Mucosa of rectum (tissue), 2 donors: ENCODE measurements around the gene EML4.
A peak's percentile ranks its signal among the peaks of the same experiment; 100 is the strongest.
"Not testable (repeated sequence)": the region's sequence is repeated elsewhere in the genome, so short reads cannot be mapped to it uniquely, and the experiment has no call there.

Experiments
- H3K27ac ChIP-seq, 2 donors: one replicate each; pipeline ENCODE4 v1.7.0; 2013; ENCODE audit warnings: inconsistent platforms in 2 of 2, low read depth in 2 of 2, low read length in 2 of 2
- H3K27me3 ChIP-seq, 2 donors: one replicate each; pipeline ENCODE4 v1.7.0; 2013; ENCODE audit warnings: low read length in 2 of 2; ENCODE audit not compliant: control insufficient read depth in 2 of 2, insufficient read depth in 2 of 2
- H3K36me3 ChIP-seq, 2 donors: one replicate each; pipeline ENCODE4 v1.7.0; 2013; ENCODE audit warnings: low read length in 2 of 2; ENCODE audit not compliant: control insufficient read depth in 2 of 2, insufficient read depth in 2 of 2
- H3K4me1 ChIP-seq, 2 donors: one replicate each; pipeline ENCODE4 v1.7.0; 2013; ENCODE audit warnings: low read length in 2 of 2, mild to moderate bottlenecking in 1 of 2; ENCODE audit not compliant: control insufficient read depth in 2 of 2, insufficient read depth in 2 of 2
- H3K4me3 ChIP-seq, 2 donors: one replicate each; pipeline ENCODE4 v1.7.0; 2013; ENCODE audit warnings: low read length in 2 of 2
- H3K9ac ChIP-seq, 2 donors: one replicate each; pipeline ENCODE4 v1.7.0; 2013; ENCODE audit warnings: low read length in 2 of 2, low read depth in 1 of 2, mild to moderate bottlenecking in 1 of 2
- H3K9me3 ChIP-seq, 2 donors: one replicate each; pipeline ENCODE4 v1.7.0; 2013; ENCODE audit warnings: low read length in 2 of 2; ENCODE audit not compliant: control insufficient read depth in 2 of 2
- donor health status: healthy.
- donor health status: Normal muscosa, but diverticular disease.

EML4 gene

DNA sequence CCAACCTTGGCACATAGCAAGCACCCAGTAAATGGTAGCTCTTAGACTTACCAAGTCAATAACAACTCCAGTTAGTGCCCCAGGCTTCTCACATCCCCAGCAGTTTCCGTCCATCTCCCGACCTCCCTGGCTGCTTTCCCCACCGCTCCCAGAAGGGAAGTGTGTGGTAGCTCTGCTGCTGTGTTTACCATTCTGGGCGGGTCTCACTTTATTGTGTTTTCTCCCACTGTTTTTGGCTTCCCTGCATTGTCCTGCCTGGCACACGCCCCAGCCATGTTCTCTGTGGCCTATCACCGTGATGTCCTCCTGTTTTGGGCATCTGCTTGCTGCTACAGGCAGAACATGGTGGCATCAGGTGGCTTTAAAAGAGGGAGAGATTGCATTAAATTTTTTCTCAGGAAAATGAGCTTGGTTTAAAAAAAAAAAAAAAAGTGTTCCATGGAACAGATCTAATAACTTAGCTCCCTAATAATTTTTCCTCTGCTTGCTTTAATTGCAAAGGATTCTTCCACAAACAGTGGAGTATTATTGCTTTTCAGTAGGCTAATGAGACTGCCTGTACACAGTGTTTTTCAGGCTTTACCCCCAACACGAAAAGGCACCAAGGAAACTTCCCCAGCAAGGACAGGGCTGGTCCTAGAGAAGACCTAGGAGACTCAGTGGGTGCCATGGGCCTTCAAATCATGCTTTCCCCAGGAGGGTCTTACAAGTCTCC is 199.8 kb downstream of the EML4 start:
- Histone ChIP-seq H3K4me3 (peak overlapping the region in 1 of 2 donors; percentile 7), H3K9ac (no peak overlapping the region), H3K9me3 (no peaks in the 10 kb centered on the region), H3K36me3 (no peaks in the 10 kb centered on the region), H3K4me1 (peaks cover 11 to 24% of the 10 kb centered on the region in 2 donors), H3K27me3 (no peaks in the 10 kb centered on the region), H3K27ac (peak overlapping the region in 1 of 2 donors; percentile 55)

DNA sequence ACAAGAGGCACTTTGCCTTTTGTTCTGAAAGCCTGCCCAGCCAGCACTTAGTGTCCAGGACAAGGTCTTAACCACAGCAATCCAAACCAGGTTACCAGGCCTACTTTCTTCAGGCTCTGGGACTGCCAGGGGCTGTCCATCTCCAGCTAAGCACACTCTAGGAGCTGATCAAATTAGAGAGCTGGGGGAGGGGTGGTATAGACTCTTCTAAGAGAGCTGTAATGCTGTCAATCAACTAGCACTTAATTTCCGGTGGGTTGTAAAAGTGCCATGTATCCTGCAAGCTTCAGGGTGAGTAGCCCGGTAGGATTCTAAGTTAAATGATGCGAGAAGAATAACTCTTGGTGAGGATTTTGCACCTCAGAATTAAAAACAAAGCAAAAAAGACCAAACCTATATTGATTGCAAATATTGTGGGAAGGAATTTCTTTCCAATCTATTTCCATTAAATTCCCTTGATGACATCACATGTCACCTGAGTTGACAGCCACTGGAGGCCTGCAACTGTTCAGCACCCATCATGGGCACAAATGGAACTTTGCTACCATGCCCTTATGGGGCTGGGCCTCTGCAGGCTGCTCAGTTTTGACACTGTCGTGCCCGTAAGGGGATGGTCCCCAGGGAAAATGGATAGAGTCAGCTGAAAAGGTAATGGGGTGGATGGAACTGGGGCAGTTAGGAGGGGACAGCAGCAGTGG is 200.5 kb downstream of the EML4 start:
- H3K27ac ChIP-seq = no peak overlapping the region
- no peaks in the 10 kb centered on the region for H3K36me3 ChIP-seq
- no peaks in the 10 kb centered on the region for H3K9me3 ChIP-seq
- H3K9ac ChIP-seq = no peak overlapping the region
- H3K4me3 ChIP-seq = no peak overlapping the region
- peaks cover 11 to 24% of the 10 kb centered on the region in 2 donors for H3K4me1 ChIP-seq
- no peaks in the 10 kb centered on the region for H3K27me3 ChIP-seq

DNA sequence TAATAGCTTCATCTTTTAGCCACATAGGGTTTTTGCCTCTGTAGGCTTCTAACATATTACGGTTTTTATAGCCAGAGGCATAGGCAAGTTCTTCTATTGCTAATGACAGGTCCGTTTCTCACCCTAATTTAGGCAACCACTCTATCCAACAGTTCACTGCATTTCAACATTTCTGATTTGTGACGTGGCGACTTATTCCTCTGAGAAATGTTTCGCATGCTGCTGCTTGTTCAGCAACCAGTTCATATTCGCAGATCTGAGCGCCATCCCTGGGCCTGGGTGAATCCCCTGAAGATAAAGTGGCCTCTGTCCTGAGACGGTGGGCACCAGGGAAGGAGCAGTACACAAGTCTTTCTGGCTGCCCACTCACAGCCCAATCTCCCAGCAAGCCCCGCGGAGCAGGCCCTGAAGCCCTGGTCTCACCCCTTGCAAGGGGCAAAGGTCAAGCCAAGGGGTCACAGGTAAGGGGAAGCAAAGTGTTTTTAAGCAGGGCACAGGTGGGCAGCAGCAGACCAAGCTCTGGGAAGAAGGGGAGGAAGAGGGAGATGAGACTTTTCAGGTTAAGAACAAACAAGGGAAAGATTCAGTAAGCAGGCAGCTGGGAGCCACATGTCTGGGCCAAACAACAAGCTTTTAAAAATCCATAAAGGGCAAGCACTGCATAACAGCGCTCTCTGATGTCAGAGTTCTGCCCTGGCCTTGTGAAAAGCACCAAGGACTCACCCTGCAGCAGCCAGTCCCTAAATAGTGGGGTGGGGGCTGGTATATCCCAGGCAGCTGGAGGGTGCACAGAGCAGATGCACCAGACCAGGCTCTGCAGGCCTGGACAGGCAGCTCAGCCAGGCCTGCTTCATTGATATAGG is 202.7 kb downstream of the EML4 start:
- Histone ChIP-seq H3K9ac (no peak overlapping the region), H3K27me3 (no peaks in the 10 kb centered on the region), H3K4me1 (peaks cover 11 to 24% of the 10 kb centered on the region in 2 donors), H3K4me3 (no peak overlapping the region), H3K36me3 (no peaks in the 10 kb centered on the region), H3K27ac (no peak overlapping the region), H3K9me3 (no peaks in the 10 kb centered on the region)

- Histone ChIP-seq H3K36me3 (no peaks in the 10 kb centered on the region), H3K9me3 (no peaks in the 10 kb centered on the region), H3K27me3 (no peaks in the 10 kb centered on the region), H3K4me3 (no peak overlapping the region), H3K9ac (no peak overlapping the region), H3K27ac (no peak overlapping the region), H3K4me1 (peaks cover 8 to 24% of the 10 kb centered on the region in 2 donors)
These were observed 203.5 kb downstream of the EML4 start for GRCh38 chr2:42372474-42373200.

DNA sequence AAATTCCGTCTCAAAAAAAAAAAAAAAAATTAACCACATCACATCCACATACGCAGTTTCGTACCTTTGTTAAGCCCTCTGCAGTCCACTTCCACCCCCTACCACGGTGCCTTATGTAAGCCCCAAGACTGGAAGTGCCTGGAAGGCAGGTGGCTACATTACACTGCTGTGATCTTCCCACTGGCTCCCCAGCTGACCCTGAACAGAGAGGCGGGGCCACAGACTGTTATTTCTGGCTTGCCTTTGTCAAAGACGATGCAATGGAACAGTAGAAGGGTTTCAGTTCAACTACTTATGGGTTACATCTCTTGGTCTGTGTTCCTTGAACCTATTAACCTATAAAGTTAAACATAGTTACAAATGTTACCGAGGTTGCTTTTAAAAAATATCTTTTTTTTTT is 207.6 kb downstream of the EML4 start:
- Histone ChIP-seq H3K27ac (no peak overlapping the region), H3K4me3 (no peak overlapping the region), H3K27me3 (no peaks in the 10 kb centered on the region), H3K36me3 (no peaks in the 10 kb centered on the region), H3K4me1 (peaks cover 6 to 14% of the 10 kb centered on the region in 2 donors), H3K9ac (no peak overlapping the region), H3K9me3 (no peaks in the 10 kb centered on the region)

DNA sequence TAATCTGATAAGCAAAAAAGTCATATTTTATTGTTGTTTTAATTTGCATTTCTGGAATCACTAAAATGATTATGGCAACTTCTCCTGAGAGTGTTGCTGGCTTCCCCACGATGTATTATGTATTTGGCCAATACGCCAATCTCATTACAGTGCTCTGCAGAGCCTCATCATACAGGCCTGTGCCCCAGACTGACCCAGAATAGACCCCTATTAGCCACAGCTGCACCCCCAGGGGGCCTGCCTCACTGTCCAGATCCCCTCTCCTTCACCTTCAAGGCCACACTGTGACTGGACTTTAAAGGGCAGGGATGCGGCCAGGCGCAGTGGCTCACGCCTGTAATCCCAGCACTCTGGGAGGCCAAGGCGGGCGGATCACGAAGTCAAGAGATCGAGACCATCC is 209.3 kb downstream of the EML4 start:
- Histone ChIP-seq H3K9me3 (no peaks in the 10 kb centered on the region), H3K27me3 (no peaks in the 10 kb centered on the region), H3K4me3 (no peak overlapping the region), H3K36me3 (no peaks in the 10 kb centered on the region), H3K27ac (no peak overlapping the region), H3K4me1 (peaks cover 10 to 15% of the 10 kb centered on the region in 2 donors), H3K9ac (no peak overlapping the region)

GRCh38 chr2:42380026-42380425 is 210.9 kb downstream of the EML4 start:
- not testable (repeated sequence) for H3K27me3 ChIP-seq, H3K27ac ChIP-seq, H3K36me3 ChIP-seq

GRCh38 chr2:42382144-42382543 is 213.0 kb downstream of the EML4 start:
- Histone ChIP-seq H3K27ac (no peak overlapping the region), H3K4me3 (no peak overlapping the region), H3K36me3 (no peaks in the 10 kb centered on the region), H3K9ac (no peak overlapping the region), H3K4me1 (peaks cover 10 to 15% of the 10 kb centered on the region in 2 donors), H3K9me3 (no peaks in the 10 kb centered on the region), H3K27me3 (no peaks in the 10 kb centered on the region)

More at GRCh38 chr2:42380026-42380425, 210.9 kb downstream of the EML4 start:
- not testable (repeated sequence) for H3K9me3 ChIP-seq, H3K9ac ChIP-seq, H3K4me3 ChIP-seq
- peaks cover 10 to 15% of the 10 kb centered on the region in 2 donors for H3K4me1 ChIP-seq
